ENCODE results near the gene LGI2. TPM values are rescaled to one million over a fixed set of nuclear protein-coding genes. Genes with fewer than 3 reads are reported as not detected.
A peak's percentile ranks its signal among the peaks of the same experiment; 100 is the strongest.

LGI2 gene
- total RNA-seq, 6 experiments from 2014 or later = not detected

- H3K27ac Mint-ChIP-seq = peak overlapping the region; percentile 54
- TF ChIP-seq CTCF (IDR thresholded peaks at IDR 0.05) = no peak
- peak overlapping the region; percentile 63 for H3K4me3 Mint-ChIP-seq
- peaks cover 30% of the 10 kb centered on the region for H3K4me1 Mint-ChIP-seq (ENCODE audit: low read depth)
- no peaks in the 10 kb centered on the region for H3K36me3 Mint-ChIP-seq (ENCODE audit: low read depth)
- no peak for DNase-seq
- H3K27me3 Mint-ChIP-seq (ENCODE audit: insufficient read depth) = peaks cover 25% of the 10 kb centered on the region
- H3K9me3 Mint-ChIP-seq = no peaks in the 10 kb centered on the region
Measured at GRCh38 chr4:24973747-24974601, 56.8 kb downstream of the LGI2 start.

GRCh38 chr4:24973404-24973746 lies 57.4 kb downstream of the LGI2 start:
- peaks cover 26% of the 10 kb centered on the region for H3K27me3 Mint-ChIP-seq (ENCODE audit: insufficient read depth)
- no peaks in the 10 kb centered on the region for H3K9me3 Mint-ChIP-seq
- peak overlapping the region; percentile 63; the same call in 1 of the 2 replicates for H3K4me3 Mint-ChIP-seq
- DNase-seq = peak; percentile 69
- no peaks in the 10 kb centered on the region for H3K36me3 Mint-ChIP-seq (ENCODE audit: low read depth)
- H3K4me1 Mint-ChIP-seq (ENCODE audit: low read depth) = peaks cover 25% of the 10 kb centered on the region
- TF ChIP-seq CTCF (IDR thresholded peaks at IDR 0.05) = no peak
- H3K27ac Mint-ChIP-seq = peak overlapping the region; percentile 54

GRCh38 chr4:24971192-24971591 lies 59.6 kb downstream of the LGI2 start:
- Mint-ChIP-seq H3K4me3 (no peak overlapping the region), H3K36me3 (ENCODE audit: low read depth) (no peaks in the 10 kb centered on the region), H3K9me3 (no peaks in the 10 kb centered on the region), H3K27me3 (ENCODE audit: insufficient read depth) (peaks cover 26% of the 10 kb centered on the region), H3K4me1 (ENCODE audit: low read depth) (peaks cover 25% of the 10 kb centered on the region), H3K27ac (no peak overlapping the region)
- DNase-seq = no peak
- no peak for TF ChIP-seq CTCF (IDR thresholded peaks at IDR 0.05)

DNA sequence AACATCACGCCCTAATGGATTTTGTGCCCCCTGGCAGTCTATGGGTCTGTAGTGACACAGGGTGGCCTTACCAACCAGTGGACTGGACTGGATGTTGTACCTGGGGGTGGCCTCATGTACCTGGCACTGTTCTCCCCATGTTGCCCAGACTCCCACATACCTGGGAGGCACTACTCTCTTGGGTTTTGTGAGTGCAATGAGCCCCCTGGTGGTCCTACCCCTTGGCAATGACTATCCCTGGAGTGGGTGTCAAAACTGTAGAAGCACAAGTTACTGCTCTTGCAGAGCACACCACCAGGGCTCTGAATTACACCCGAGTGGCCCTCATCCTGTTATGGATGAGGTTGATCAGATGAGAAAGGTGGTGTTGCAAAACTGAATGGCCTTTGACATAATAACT lies 60.1 kb downstream of the LGI2 start:
- Mint-ChIP-seq H3K36me3 (ENCODE audit: low read depth) (no peaks in the 10 kb centered on the region), H3K27ac (no peak overlapping the region), H3K4me3 (no peak overlapping the region), H3K9me3 (no peaks in the 10 kb centered on the region), H3K4me1 (ENCODE audit: low read depth) (peaks cover 25% of the 10 kb centered on the region), H3K27me3 (ENCODE audit: insufficient read depth) (peaks cover 25% of the 10 kb centered on the region)
- DNase-seq = no peak
- 0 out of 2 replicates have a peak, but pooled peaks have one; percentile 12 for TF ChIP-seq CTCF (IDR thresholded peaks at IDR 0.05)

DNA sequence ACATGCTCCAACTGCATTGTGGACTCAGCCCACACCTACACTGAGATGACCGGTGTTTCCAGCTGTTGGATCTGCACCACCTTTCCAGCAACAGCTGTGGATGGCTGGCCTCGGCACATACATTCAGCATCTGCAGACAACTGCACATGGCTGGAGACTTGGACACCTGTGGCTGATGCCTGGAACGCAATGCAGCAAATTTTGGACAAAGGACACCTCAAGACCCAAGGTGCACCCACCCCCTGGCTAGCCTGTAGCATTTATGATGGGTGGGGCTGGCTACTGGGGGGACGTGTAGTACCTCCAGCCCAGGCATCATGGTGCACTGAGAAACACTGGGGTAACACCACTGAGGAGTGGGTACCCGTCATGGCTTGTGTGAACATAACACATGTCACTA lies 60.6 kb downstream of the LGI2 start:
- Mint-ChIP-seq H3K9me3 (no peaks in the 10 kb centered on the region), H3K36me3 (ENCODE audit: low read depth) (no peaks in the 10 kb centered on the region), H3K4me1 (ENCODE audit: low read depth) (peaks cover 25% of the 10 kb centered on the region), H3K27ac (no peak overlapping the region), H3K27me3 (ENCODE audit: insufficient read depth) (peaks cover 22% of the 10 kb centered on the region), H3K4me3 (no peak overlapping the region)
- no peak for TF ChIP-seq CTCF (IDR thresholded peaks at IDR 0.05)
- no peak for DNase-seq
